ENCODE measurements around the gene ZNF664. TPM values are rescaled to one million over a fixed set of nuclear protein-coding genes. Genes with fewer than 3 reads are reported as not detected.

Gene ZNF664
- total RNA-seq, 3 donors from 2014 or later: 101 to 132 (median 101) TPM

GRCh38 chr12:123928897-123929296, 44.1 kb upstream of the ZNF664 start:
- no peaks in the 10 kb centered on the region for H3K9me3 ChIP-seq
- TF ChIP-seq CTCF (IDR thresholded peaks at IDR 0.05): no peak
- no peak overlapping the region for H3K4me3 ChIP-seq
- DNase-seq (no peak), ATAC-seq (no peak)
- no peaks in the 10 kb centered on the region for H3K36me3 ChIP-seq (ENCODE audit: low read depth)
- H3K4me1 ChIP-seq (ENCODE audit: low read depth): no peaks in the 10 kb centered on the region
- intact Hi-C loops (cut with DNase I, micrococcal nuclease): no loop called here

GRCh38 chr12:123929946-123930583, 43.0 kb upstream of the ZNF664 start:
- no peaks in the 10 kb centered on the region for H3K4me1 ChIP-seq (ENCODE audit: low read depth)
- TF ChIP-seq CTCF (IDR thresholded peaks at IDR 0.05): no peak
- ATAC-seq (no peak), DNase-seq (no peak)
- no peak overlapping the region for H3K4me3 ChIP-seq
- H3K9me3 ChIP-seq: no peaks in the 10 kb centered on the region
- intact Hi-C loops (cut with DNase I, micrococcal nuclease): no loop called here
- H3K36me3 ChIP-seq (ENCODE audit: low read depth): no peaks in the 10 kb centered on the region

GRCh38 chr12:123931686-123932321, 41.2 kb upstream of the ZNF664 start:
- TF ChIP-seq CTCF (IDR thresholded peaks at IDR 0.05): no peak

GRCh38 chr12:123933214-123933613, 39.8 kb upstream of the ZNF664 start:
- ATAC-seq (no peak), DNase-seq (no peak)
- H3K4me3 ChIP-seq: no peak overlapping the region
- H3K9me3 ChIP-seq: no peaks in the 10 kb centered on the region
- intact Hi-C loops (cut with DNase I, micrococcal nuclease): no loop called here
- no peak for TF ChIP-seq CTCF (IDR thresholded peaks at IDR 0.05)
- no peaks in the 10 kb centered on the region for H3K4me1 ChIP-seq (ENCODE audit: low read depth)
- no peaks in the 10 kb centered on the region for H3K36me3 ChIP-seq (ENCODE audit: low read depth)

More at GRCh38 chr12:123931686-123932321, 41.2 kb upstream of the ZNF664 start:
- intact Hi-C loops (cut with DNase I, micrococcal nuclease): no loop called here
- no peak for ATAC-seq
- Histone ChIP-seq H3K36me3 (ENCODE audit: low read depth) (no peaks in the 10 kb centered on the region), H3K4me3 (no peak overlapping the region), H3K4me1 (ENCODE audit: low read depth) (no peaks in the 10 kb centered on the region), H3K9me3 (no peaks in the 10 kb centered on the region)
- no peak for DNase-seq

GRCh38 chr12:123934016-123934620, 38.9 kb upstream of the ZNF664 start:
- ATAC-seq (no peak), DNase-seq (no peak)
- H3K4me3 ChIP-seq: no peak overlapping the region
- no peaks in the 10 kb centered on the region for H3K9me3 ChIP-seq
- no peaks in the 10 kb centered on the region for H3K4me1 ChIP-seq (ENCODE audit: low read depth)
- intact Hi-C loops (cut with DNase I, micrococcal nuclease): no loop called here
- TF ChIP-seq CTCF (IDR thresholded peaks at IDR 0.05): no peak
- no peaks in the 10 kb centered on the region for H3K36me3 ChIP-seq (ENCODE audit: low read depth)
